Stimulated activated naive B cell treated with anti-CD40 and anti-IgM and Interleukin-4, amounts not matched to agents 10 μg/mL and 1 μg/mL and 100 μg/mL, for 72 hours (primary cell): ENCODE measurements around the gene MRPL2.
A peak's percentile ranks its signal among the peaks of the same experiment; 100 is the strongest.
"Not testable (repeated sequence)": the region's sequence is repeated elsewhere in the genome, so short reads cannot be mapped to it uniquely, and the experiment has no call there.

ENCODE experiments used
- ATAC-seq, 2 donors: fragments of 150-1000 bp; cut with Tn5 transposase; replicated peaks; 2 replicates each; pipeline ENCODE4 v1.10.0; 2021; ENCODE audit warnings: moderate library complexity in 1 of 2
- DNase-seq: peaks from one replicate; pipeline ENCODE4 v3.0.0; 2021
- H3K27ac Mint-ChIP-seq: one replicate; pipeline ENCODE4 v1.8.0; 2022; ENCODE audit warnings: mild to moderate bottlenecking, mixed read lengths
- H3K27me3 Mint-ChIP-seq, 2 donors: one replicate each; pipeline ENCODE4 v1.8.0; 2022; ENCODE audit warnings: mixed read lengths in 2 of 2
- H3K36me3 Mint-ChIP-seq, 2 donors: one replicate each; pipeline ENCODE4 v1.8.0; 2022; ENCODE audit warnings: mixed read lengths in 2 of 2, mild to moderate bottlenecking in 1 of 2
- H3K4me1 Mint-ChIP-seq, 2 donors: one replicate each; pipeline ENCODE4 v1.8.0; 2022; ENCODE audit warnings: mixed read lengths in 2 of 2, mild to moderate bottlenecking in 1 of 2
- H3K4me3 Mint-ChIP-seq, 2 donors: one replicate each; pipeline ENCODE4 v1.8.0; 2022; ENCODE audit warnings: mild to moderate bottlenecking in 2 of 2, mixed read lengths in 2 of 2, moderate library complexity in 1 of 2
- H3K9me3 Mint-ChIP-seq, 2 donors: one replicate each; pipeline ENCODE4 v1.8.0; 2022; ENCODE audit warnings: mixed read lengths in 2 of 2, mild to moderate bottlenecking in 1 of 2

The MRPL2 gene

DNA sequence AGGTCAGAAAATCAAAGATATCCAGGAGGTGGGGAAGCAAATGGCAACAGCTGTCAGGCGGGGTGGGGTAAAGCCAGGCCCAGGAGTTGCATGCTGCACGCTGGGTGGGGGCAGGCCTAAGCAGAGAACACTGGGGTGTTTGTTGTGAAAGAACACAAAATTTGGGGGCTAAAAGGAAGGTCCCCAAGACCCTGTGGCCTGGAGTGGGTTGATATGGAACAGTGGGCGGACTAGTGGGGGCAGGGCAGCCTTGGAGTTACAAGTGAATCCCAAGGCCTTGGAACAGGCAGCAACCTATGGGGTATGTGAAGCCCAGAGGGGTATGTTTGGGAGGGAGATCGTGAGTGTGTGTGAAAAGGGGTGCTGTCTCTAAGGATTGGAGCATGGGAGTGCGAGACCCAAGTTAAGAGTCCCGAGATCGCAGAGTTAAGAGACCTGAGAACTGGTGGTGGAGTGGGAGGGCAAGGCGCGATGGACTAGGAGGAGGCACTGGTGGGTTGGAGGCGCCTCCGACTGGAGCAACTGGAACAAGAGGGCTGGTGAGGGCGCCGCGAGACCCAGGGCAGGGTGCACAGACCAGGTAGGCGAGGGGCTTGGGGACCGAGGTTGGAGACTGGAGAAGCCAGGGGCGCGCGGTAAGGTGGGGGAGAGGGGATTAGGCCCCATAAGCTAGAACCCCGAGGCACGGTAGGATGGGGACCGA lies 6.2 kb downstream of the MRPL2 start:
- Mint-ChIP-seq H3K27ac (peak overlapping the region; percentile 95), H3K36me3 (peaks cover 41 to 68% of the 10 kb centered on the region in 2 donors), H3K27me3 (no peaks in the 10 kb centered on the region), H3K9me3 (no peaks in the 10 kb centered on the region), H3K4me1 (peaks cover 40 to 56% of the 10 kb centered on the region in 2 donors), H3K4me3 (peak overlapping the region; percentile 96 to 100)
- ATAC-seq (peak; percentile 37 to 44), DNase-seq (no peak)

DNA sequence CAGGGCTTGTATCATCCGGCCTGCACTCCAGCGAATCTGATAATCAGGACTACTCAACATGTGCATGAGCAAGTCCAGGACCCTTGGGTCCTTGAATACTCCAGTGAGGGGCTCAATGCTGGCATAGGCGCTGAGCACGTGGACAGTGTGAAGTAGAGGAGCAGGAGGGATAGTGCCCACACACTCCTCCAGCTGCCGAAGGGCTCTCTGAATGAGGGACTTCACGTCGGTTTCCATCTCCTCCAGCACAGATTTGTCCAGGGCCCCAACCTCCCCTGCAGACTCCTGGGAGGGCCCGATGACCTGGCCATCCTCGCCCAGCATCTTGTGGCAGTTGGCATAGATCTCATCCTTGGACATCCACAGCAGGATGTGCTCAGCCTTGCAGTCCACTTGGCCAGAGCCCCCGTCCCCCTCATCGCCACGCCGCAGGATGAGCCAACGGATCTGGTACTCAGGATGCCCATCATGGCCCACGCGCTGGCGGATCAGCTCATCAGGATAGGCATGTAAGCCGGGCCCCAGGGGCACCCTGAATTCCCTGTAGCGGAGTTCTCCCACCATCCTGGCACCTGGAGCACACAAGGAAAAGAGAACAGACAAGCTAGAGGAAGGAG lies 6.9 kb downstream of the MRPL2 start:
- Mint-ChIP-seq H3K4me1 (peaks cover 38 to 50% of the 10 kb centered on the region in 2 donors), H3K27ac (peak overlapping the region; percentile 95), H3K27me3 (no peaks in the 10 kb centered on the region), H3K4me3 (peak overlapping the region; percentile 96 to 100), H3K9me3 (no peaks in the 10 kb centered on the region), H3K36me3 (peaks cover 45 to 62% of the 10 kb centered on the region in 2 donors)
- DNase-seq (no peak), ATAC-seq (no peak)

DNA sequence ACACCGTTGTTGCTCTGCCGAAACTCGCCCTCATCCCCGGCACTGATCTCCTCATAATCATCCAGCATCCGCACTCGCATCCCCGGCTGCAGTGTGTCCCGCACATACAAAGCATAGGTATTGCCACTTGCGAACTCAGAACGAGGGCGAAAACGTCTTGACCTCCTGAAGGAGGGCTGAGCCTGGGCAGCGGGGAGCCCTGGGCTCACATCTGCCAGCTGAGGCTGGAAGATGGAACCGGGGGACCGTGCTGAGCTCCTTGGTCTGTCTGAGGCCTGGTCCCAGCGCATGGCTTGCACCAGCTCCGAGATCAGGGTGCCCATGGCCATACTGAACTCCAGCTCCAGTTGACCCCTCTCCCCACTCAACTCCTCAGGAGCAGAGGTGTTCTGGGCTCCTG lies 8.3 kb downstream of the MRPL2 start:
- Mint-ChIP-seq H3K27ac (peak overlapping the region; percentile 43), H3K27me3 (no peaks in the 10 kb centered on the region), H3K4me1 (peaks cover 38 to 52% of the 10 kb centered on the region in 2 donors), H3K4me3 (no peak overlapping the region), H3K9me3 (no peaks in the 10 kb centered on the region), H3K36me3 (peaks cover 52 to 70% of the 10 kb centered on the region in 2 donors)
- ATAC-seq: no peak
- DNase-seq: no peak

GRCh38 chr6:43047998-43048397 lies 11.2 kb downstream of the MRPL2 start:
- peaks cover 25 to 32% of the 10 kb centered on the region in 2 donors for H3K4me1 Mint-ChIP-seq
- H3K36me3 Mint-ChIP-seq: peaks cover 54 to 69% of the 10 kb centered on the region in 2 donors
- H3K4me3 Mint-ChIP-seq: no peak overlapping the region

GRCh38 chr6:43045371-43045930 lies 13.8 kb downstream of the MRPL2 start:
- peaks cover 6 to 7% of the 10 kb centered on the region in 2 donors for H3K4me1 Mint-ChIP-seq
- H3K27me3 Mint-ChIP-seq: no peaks in the 10 kb centered on the region
- peak overlapping the region; percentile 48 for H3K27ac Mint-ChIP-seq
- ATAC-seq (no peak), DNase-seq (no peak)
- peaks cover 60 to 69% of the 10 kb centered on the region in 2 donors for H3K36me3 Mint-ChIP-seq
- H3K4me3 Mint-ChIP-seq: no peak overlapping the region
- H3K9me3 Mint-ChIP-seq: no peaks in the 10 kb centered on the region

More at GRCh38 chr6:43047998-43048397, 11.2 kb downstream of the MRPL2 start:
- ATAC-seq (no peak), DNase-seq (no peak)
- Mint-ChIP-seq H3K27ac (no peak overlapping the region), H3K9me3 (no peaks in the 10 kb centered on the region), H3K27me3 (no peaks in the 10 kb centered on the region)

GRCh38 chr6:43043310-43043709 lies 15.9 kb downstream of the MRPL2 start:
- no peak overlapping the region for H3K27ac Mint-ChIP-seq
- no peaks in the 10 kb centered on the region for H3K9me3 Mint-ChIP-seq
- H3K36me3 Mint-ChIP-seq: peaks cover 51 to 72% of the 10 kb centered on the region in 2 donors
- DNase-seq (no peak), ATAC-seq (no peak)
- no peaks in the 10 kb centered on the region for H3K27me3 Mint-ChIP-seq
- H3K4me1 Mint-ChIP-seq: peaks cover 0 to 5% of the 10 kb centered on the region in 2 donors
- H3K4me3 Mint-ChIP-seq: no peak overlapping the region

DNA sequence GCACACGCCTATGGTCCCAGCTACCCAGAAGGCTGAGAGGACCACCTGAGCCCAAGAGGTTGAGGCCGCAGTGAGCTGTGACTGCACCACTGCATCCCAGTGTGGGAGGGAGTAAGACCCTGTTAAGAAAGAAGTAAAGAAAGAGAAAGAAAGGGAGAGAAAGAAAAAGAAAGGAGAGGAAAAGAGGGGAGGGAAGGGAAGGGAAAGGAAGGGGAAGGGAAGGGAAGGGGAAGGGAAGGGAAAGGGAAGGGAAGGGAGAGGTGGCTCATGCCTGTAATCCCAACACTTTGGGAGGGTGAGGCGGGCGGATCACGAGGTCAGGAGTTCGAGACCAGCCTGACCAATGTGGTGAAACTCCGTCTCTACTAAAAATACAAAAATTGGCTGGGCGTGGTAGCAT lies 17.8 kb downstream of the MRPL2 start:
- ATAC-seq, H3K4me3 Mint-ChIP-seq, DNase-seq, H3K4me1 Mint-ChIP-seq, H3K27me3 Mint-ChIP-seq, H3K9me3 Mint-ChIP-seq: not testable (repeated sequence)
- H3K27ac Mint-ChIP-seq: peak overlapping the region; percentile 15
- peaks cover 54 to 81% of the 10 kb centered on the region in 2 donors for H3K36me3 Mint-ChIP-seq

GRCh38 chr6:43040542-43041257 lies 18.5 kb downstream of the MRPL2 start:
- H3K36me3 Mint-ChIP-seq: peaks cover 50 to 77% of the 10 kb centered on the region in 2 donors
- no peaks in the 10 kb centered on the region for H3K9me3 Mint-ChIP-seq
- no peak overlapping the region for H3K4me3 Mint-ChIP-seq
- no peaks in the 10 kb centered on the region for H3K27me3 Mint-ChIP-seq
- no peaks in the 10 kb centered on the region for H3K4me1 Mint-ChIP-seq
- no peak overlapping the region for H3K27ac Mint-ChIP-seq
- DNase-seq: no peak
- ATAC-seq: no peak

- ATAC-seq (no peak), DNase-seq (no peak)
- no peaks in the 10 kb centered on the region for H3K4me1 Mint-ChIP-seq
- H3K27ac Mint-ChIP-seq: peak overlapping the region; percentile 65
- no peaks in the 10 kb centered on the region for H3K9me3 Mint-ChIP-seq
- H3K36me3 Mint-ChIP-seq: peaks cover 44 to 73% of the 10 kb centered on the region in 2 donors
- no peaks in the 10 kb centered on the region for H3K27me3 Mint-ChIP-seq
- H3K4me3 Mint-ChIP-seq: no peak overlapping the region
These were observed 20.5 kb downstream of the MRPL2 start for GRCh38 chr6:43038727-43039126.

DNA sequence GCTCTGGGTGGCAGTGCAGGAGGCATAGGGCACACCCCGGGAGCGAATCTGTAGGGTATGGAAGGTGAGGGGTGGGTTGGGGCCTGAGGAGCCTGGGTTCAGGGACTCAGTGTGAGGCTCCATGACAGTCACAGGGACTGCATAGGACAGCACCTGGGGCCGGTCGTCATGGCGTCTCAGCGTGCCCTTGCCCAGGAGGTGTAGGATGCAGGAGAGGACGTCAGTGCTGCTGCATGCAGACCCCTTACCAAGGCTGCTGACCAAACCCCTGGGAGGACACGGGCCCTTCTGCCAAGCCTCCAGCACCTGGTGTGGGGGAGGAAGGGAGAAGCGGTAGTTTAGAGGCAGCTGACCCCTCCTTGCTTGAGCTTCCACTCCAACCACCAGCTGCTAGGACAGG lies 21.5 kb downstream of the MRPL2 start:
- peaks cover 4 to 6% of the 10 kb centered on the region in 2 donors for H3K4me1 Mint-ChIP-seq
- H3K4me3 Mint-ChIP-seq: peak overlapping the region in 1 of 2 donors; percentile 19
- H3K9me3 Mint-ChIP-seq: no peaks in the 10 kb centered on the region
- peaks cover 38 to 72% of the 10 kb centered on the region in 2 donors for H3K36me3 Mint-ChIP-seq
- H3K27ac Mint-ChIP-seq: peak overlapping the region; percentile 57
- no peak for ATAC-seq
- DNase-seq: no peak
- H3K27me3 Mint-ChIP-seq: no peaks in the 10 kb centered on the region

DNA sequence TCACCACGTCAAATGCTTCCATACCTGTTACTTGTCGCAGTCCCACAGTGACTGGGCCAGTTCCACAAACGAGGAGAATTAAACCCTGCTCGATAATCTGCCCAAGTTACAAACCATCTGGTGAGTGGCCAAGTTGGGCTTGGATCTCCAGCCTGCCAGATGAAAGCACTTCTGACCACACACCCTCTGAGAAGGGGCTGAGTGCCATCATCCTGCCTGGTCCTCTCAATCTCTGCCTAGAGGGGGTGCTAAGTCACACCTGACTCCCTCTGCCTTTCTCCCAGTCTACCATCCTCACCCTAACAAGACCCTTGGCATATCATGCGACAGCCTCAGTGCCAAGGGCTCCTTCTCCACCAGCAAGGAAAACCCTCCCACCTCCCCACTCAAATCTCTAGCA lies 22.0 kb downstream of the MRPL2 start:
- H3K4me3 Mint-ChIP-seq: peak overlapping the region in 1 of 2 donors; percentile 19
- ATAC-seq (no peak), DNase-seq (no peak)
- peak overlapping the region; percentile 10 for H3K27ac Mint-ChIP-seq
- H3K4me1 Mint-ChIP-seq: peaks cover 4 to 6% of the 10 kb centered on the region in 2 donors
- H3K9me3 Mint-ChIP-seq: no peaks in the 10 kb centered on the region
- peaks cover 35 to 70% of the 10 kb centered on the region in 2 donors for H3K36me3 Mint-ChIP-seq
- no peaks in the 10 kb centered on the region for H3K27me3 Mint-ChIP-seq

GRCh38 chr6:43036712-43037111 lies 22.5 kb downstream of the MRPL2 start:
- peak overlapping the region; percentile 20 for H3K27ac Mint-ChIP-seq
- H3K4me1 Mint-ChIP-seq: peaks cover 4 to 6% of the 10 kb centered on the region in 2 donors
- no peak overlapping the region for H3K4me3 Mint-ChIP-seq
- no peak for ATAC-seq
- DNase-seq: no peak
- peaks cover 36 to 70% of the 10 kb centered on the region in 2 donors for H3K36me3 Mint-ChIP-seq
- no peaks in the 10 kb centered on the region for H3K9me3 Mint-ChIP-seq
- no peaks in the 10 kb centered on the region for H3K27me3 Mint-ChIP-seq

- peak overlapping the region; percentile 11 for H3K27ac Mint-ChIP-seq
- H3K36me3 Mint-ChIP-seq: peaks cover 32 to 70% of the 10 kb centered on the region in 2 donors
- H3K9me3 Mint-ChIP-seq: no peaks in the 10 kb centered on the region
- ATAC-seq: no peak
- peaks cover 4 to 6% of the 10 kb centered on the region in 2 donors for H3K4me1 Mint-ChIP-seq
- H3K4me3 Mint-ChIP-seq: no peak overlapping the region
- no peaks in the 10 kb centered on the region for H3K27me3 Mint-ChIP-seq
- no peak for DNase-seq
These were observed 23.6 kb downstream of the MRPL2 start for GRCh38 chr6:43035495-43036194.

DNA sequence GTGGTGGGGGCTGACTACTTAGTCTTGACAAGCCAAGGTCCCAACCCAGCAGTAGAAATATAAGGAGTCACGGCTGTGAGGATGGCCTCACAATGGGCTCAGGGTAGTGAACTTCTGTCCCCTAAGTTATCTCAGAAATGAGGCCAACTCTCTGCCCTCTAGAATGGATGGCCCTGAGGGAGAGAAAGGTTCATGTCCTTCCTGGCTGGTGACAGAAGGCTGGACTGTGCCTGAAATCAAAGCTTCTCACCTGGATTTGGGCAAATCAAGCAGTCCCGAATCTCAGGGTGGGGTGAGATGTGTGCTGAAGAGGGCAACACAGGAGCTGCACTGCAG lies 25.1 kb downstream of the MRPL2 start:
- Mint-ChIP-seq H3K36me3 (peaks cover 35 to 69% of the 10 kb centered on the region in 2 donors), H3K27ac (no peak overlapping the region), H3K4me3 (no peak overlapping the region), H3K4me1 (peaks cover 4 to 6% of the 10 kb centered on the region in 2 donors), H3K9me3 (no peaks in the 10 kb centered on the region), H3K27me3 (no peaks in the 10 kb centered on the region)
- ATAC-seq (no peak), DNase-seq (no peak)
